ENCODE data around the gene SPTSSA.
"Not testable (repeated sequence)": the region's sequence is repeated elsewhere in the genome, so short reads cannot be mapped to it uniquely, and the experiment has no call there.

Gene SPTSSA

GRCh38 chr14:34436960-34437728 is 24.9 kb downstream of the SPTSSA start:
- in situ Hi-C loops (cut with HindIII; ENCODE audit: low pct_ligation_motif_present, low pct_unique_long_range_greater_than_20kb, low sequenced_read_pairs): no loop called here
- no peak for DNase-seq

- in situ Hi-C loops (cut with HindIII; ENCODE audit: low pct_ligation_motif_present, low pct_unique_long_range_greater_than_20kb, low sequenced_read_pairs): no loop called here
- DNase-seq: no peak
Observed at GRCh38 chr14:34436118-34436905, 25.7 kb downstream of the SPTSSA start.

- in situ Hi-C loops (cut with HindIII; ENCODE audit: low pct_ligation_motif_present, low pct_unique_long_range_greater_than_20kb, low sequenced_read_pairs): no loop called here
- no peak for DNase-seq
Observed at GRCh38 chr14:34433957-34434356, 28.1 kb downstream of the SPTSSA start.

GRCh38 chr14:34428102-34428466 is 34.0 kb downstream of the SPTSSA start:
- in situ Hi-C loops (cut with HindIII; ENCODE audit: low pct_ligation_motif_present, low pct_unique_long_range_greater_than_20kb, low sequenced_read_pairs); DNase-seq: not testable (repeated sequence)

- no peak for DNase-seq
- in situ Hi-C loops (cut with HindIII; ENCODE audit: low pct_ligation_motif_present, low pct_unique_long_range_greater_than_20kb, low sequenced_read_pairs): no loop called here
Observed at GRCh38 chr14:34426313-34427295, 35.4 kb downstream of the SPTSSA start.

GRCh38 chr14:34425095-34425851 is 36.8 kb downstream of the SPTSSA start:
- in situ Hi-C loops (cut with HindIII; ENCODE audit: low pct_ligation_motif_present, low pct_unique_long_range_greater_than_20kb, low sequenced_read_pairs): no loop called here
- DNase-seq: no peak

- no peak for DNase-seq
- in situ Hi-C loops (cut with HindIII; ENCODE audit: low pct_ligation_motif_present, low pct_unique_long_range_greater_than_20kb, low sequenced_read_pairs): no loop called here
Observed at GRCh38 chr14:34424488-34424887, 37.6 kb downstream of the SPTSSA start.

GRCh38 chr14:34423445-34423844 is 38.6 kb downstream of the SPTSSA start:
- in situ Hi-C loops (cut with HindIII; ENCODE audit: low pct_ligation_motif_present, low pct_unique_long_range_greater_than_20kb, low sequenced_read_pairs): no loop called here
- no peak for DNase-seq

- DNase-seq: no peak
- in situ Hi-C loops (cut with HindIII; ENCODE audit: low pct_ligation_motif_present, low pct_unique_long_range_greater_than_20kb, low sequenced_read_pairs): no loop called here
Observed at GRCh38 chr14:34420547-34421150, 41.4 kb downstream of the SPTSSA start.

- no peak for DNase-seq
- in situ Hi-C loops (cut with HindIII; ENCODE audit: low pct_ligation_motif_present, low pct_unique_long_range_greater_than_20kb, low sequenced_read_pairs): no loop called here
Observed at GRCh38 chr14:34409721-34410120, 52.3 kb downstream of the SPTSSA start.

- in situ Hi-C loops (cut with HindIII; ENCODE audit: low pct_ligation_motif_present, low pct_unique_long_range_greater_than_20kb, low sequenced_read_pairs): no loop called here
- no peak for DNase-seq
Observed at GRCh38 chr14:34407951-34408350, 54.1 kb downstream of the SPTSSA start.

GRCh38 chr14:34404416-34404815 is 57.6 kb downstream of the SPTSSA start:
- no peak for DNase-seq
- in situ Hi-C loops (cut with HindIII; ENCODE audit: low pct_ligation_motif_present, low pct_unique_long_range_greater_than_20kb, low sequenced_read_pairs): no loop called here

GRCh38 chr14:34403646-34404045 is 58.4 kb downstream of the SPTSSA start:
- in situ Hi-C loops (cut with HindIII; ENCODE audit: low pct_ligation_motif_present, low pct_unique_long_range_greater_than_20kb, low sequenced_read_pairs): no loop called here
- no peak for DNase-seq

GRCh38 chr14:34398024-34398423 is 64.0 kb downstream of the SPTSSA start:
- in situ Hi-C loops (cut with HindIII; ENCODE audit: low pct_ligation_motif_present, low pct_unique_long_range_greater_than_20kb, low sequenced_read_pairs): no loop called here
- DNase-seq: no peak

- no peak for DNase-seq
- in situ Hi-C loops (cut with HindIII; ENCODE audit: low pct_ligation_motif_present, low pct_unique_long_range_greater_than_20kb, low sequenced_read_pairs): no loop called here
Observed at GRCh38 chr14:34387974-34388516, 74.0 kb downstream of the SPTSSA start.

- in situ Hi-C loops (cut with HindIII; ENCODE audit: low pct_ligation_motif_present, low pct_unique_long_range_greater_than_20kb, low sequenced_read_pairs): no loop called here
- DNase-seq: no peak
Observed at GRCh38 chr14:34386865-34387485, 75.1 kb downstream of the SPTSSA start.

- DNase-seq; in situ Hi-C loops (cut with HindIII; ENCODE audit: low pct_ligation_motif_present, low pct_unique_long_range_greater_than_20kb, low sequenced_read_pairs): not testable (repeated sequence)
Observed at GRCh38 chr14:34385881-34386280, 76.2 kb downstream of the SPTSSA start.

All from ACHN (cell line).